Calu3 (cell line): Measurements from ENCODE around the gene PIK3C2G. TPM values are rescaled to one million over a fixed set of nuclear protein-coding genes. Genes with fewer than 3 reads are reported as not detected.

Source experiments
- BruUV-seq: library from RNA; stranded (reverse); fragments of 400-500 nt; replicated peaks from 2 replicates; lab custom pipeline; 2021; lab: Mats Ljungman, UMichigan
- CTCF ChIA-PET: fragments of 300-600 bp; sonication (Branson Sonifier 250); formaldehyde crosslinking; loops from one replicate; lab custom pipeline; 2022; ENCODE audit warnings: antibody characterized with exemption; lab: Charles Lee
- DNase-seq: peaks from one replicate; pipeline ENCODE4 v3.0.0; 2022
- H3K27ac Mint-ChIP-seq: one replicate; pipeline ENCODE4 v1.8.0; 2022; ENCODE audit warnings: mixed read lengths; ENCODE audit not compliant: unreplicated experiment
- H3K27me3 Mint-ChIP-seq: one replicate; pipeline ENCODE4 v1.8.0; 2022; ENCODE audit warnings: mixed read lengths; ENCODE audit not compliant: unreplicated experiment
- H3K36me3 Mint-ChIP-seq: one replicate; pipeline ENCODE4 v1.8.0; 2022; ENCODE audit warnings: mild to moderate bottlenecking, moderate library complexity, mixed read lengths; ENCODE audit not compliant: insufficient read depth, unreplicated experiment
- H3K4me1 Mint-ChIP-seq: one replicate; pipeline ENCODE4 v1.8.0; 2022; ENCODE audit warnings: mild to moderate bottlenecking, low read depth, mixed read lengths; ENCODE audit not compliant: unreplicated experiment
- H3K4me3 Mint-ChIP-seq: one replicate; pipeline ENCODE4 v1.8.0; 2022; ENCODE audit warnings: mild to moderate bottlenecking, low read depth, moderate library complexity, mixed read lengths; ENCODE audit not compliant: unreplicated experiment
- H3K9me3 Mint-ChIP-seq: one replicate; pipeline ENCODE4 v1.8.0; 2022; ENCODE audit warnings: low read depth, mixed read lengths; ENCODE audit not compliant: unreplicated experiment
- intact Hi-C: fragments of 100-400 bp; cut with micrococcal nuclease; formaldehyde crosslinking; loops from one replicate; pipeline ENCODE4 v1.10.0; 2022; ENCODE audit not compliant: unreplicated experiment
- total RNA-seq: library from RNA; stranded (reverse); gene quantifications from 2 replicates; pipeline ENCODE4 v1.2.3, GENCODE V29; 2022
- TF ChIP-seq, protein P1 (sequence below): fragments of 200-600 bp; IDR thresholded peaks from one replicate; pipeline ENCODE4 v1.8.0; 2022; ENCODE audit warnings: antibody characterized with exemption; ENCODE audit not compliant: unreplicated experiment

The PIK3C2G gene
- total RNA-seq, 1 experiment from 2014 or later = 24.0 TPM

DNA sequence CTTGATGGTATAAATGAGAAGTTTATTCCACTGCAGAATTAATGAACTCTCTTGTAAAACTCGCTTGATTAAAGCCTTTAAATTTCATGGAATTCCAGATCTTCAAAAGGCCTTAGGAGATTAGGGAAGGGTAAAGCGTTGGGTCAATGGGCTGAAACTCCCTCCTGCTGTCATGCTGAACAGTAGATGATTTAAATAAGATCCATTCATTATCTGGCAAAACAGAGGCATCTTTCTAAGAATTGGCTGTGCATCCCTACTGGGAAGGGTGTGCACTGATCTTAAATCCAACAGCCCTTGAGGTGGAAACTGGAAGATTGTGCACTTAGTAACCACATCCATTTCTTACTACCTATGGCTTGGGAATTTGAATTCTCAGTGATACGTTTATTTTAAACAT lies 420.5 kb downstream of the PIK3C2G start:
- intact Hi-C loops = no loop called here
- Mint-ChIP-seq H3K36me3 (no peaks in the 10 kb centered on the region), H3K4me1 (peaks cover 8% of the 10 kb centered on the region), H3K9me3 (no peaks in the 10 kb centered on the region), H3K27me3 (no peaks in the 10 kb centered on the region), H3K27ac (no peak overlapping the region), H3K4me3 (no peak overlapping the region)
- no peak for DNase-seq
- CTCF ChIA-PET = no interaction called here
- TF ChIP-seq, protein P1, sequence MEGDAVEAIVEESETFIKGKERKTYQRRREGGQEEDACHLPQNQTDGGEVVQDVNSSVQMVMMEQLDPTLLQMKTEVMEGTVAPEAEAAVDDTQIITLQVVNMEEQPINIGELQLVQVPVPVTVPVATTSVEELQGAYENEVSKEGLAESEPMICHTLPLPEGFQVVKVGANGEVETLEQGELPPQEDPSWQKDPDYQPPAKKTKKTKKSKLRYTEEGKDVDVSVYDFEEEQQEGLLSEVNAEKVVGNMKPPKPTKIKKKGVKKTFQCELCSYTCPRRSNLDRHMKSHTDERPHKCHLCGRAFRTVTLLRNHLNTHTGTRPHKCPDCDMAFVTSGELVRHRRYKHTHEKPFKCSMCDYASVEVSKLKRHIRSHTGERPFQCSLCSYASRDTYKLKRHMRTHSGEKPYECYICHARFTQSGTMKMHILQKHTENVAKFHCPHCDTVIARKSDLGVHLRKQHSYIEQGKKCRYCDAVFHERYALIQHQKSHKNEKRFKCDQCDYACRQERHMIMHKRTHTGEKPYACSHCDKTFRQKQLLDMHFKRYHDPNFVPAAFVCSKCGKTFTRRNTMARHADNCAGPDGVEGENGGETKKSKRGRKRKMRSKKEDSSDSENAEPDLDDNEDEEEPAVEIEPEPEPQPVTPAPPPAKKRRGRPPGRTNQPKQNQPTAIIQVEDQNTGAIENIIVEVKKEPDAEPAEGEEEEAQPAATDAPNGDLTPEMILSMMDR = no peak
- BruUV-seq = no TSS peak

DNA sequence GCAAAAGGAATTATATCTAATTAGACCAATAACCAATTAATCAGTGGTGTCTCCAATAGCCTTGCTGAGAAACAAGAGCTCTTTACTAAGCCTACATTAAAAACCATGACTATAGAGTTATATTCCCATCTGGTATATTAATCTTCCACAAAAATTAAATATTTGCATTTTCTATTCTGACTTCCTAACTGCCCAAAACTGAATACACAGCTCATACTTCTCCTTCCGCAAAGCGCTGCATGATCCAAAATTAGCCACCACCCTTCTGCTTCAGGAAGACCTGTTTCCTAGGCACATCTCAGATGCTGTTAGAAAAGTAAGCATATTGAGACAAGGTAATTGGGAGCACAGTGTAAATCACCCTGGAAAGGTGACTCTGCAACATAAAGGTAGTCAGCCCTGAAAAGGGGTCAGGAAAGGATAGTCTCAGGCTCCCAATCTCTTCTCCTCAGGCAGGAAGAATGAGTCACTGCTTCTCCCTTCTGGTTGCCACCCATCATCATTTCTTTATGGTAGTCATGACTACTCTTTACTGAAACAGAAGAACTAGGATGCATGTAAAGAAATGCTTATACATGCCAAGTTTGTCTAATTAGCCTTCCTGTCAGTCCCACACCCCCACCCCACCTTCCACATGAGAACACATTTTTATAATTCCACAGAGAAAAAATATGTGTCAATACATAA lies 422.2 kb downstream of the PIK3C2G start:
- no peak for DNase-seq
- TF ChIP-seq, protein P1 = no peak
- no peaks in the 10 kb centered on the region for H3K9me3 Mint-ChIP-seq
- H3K36me3 Mint-ChIP-seq = no peaks in the 10 kb centered on the region
- no TSS peak for BruUV-seq
- H3K4me3 Mint-ChIP-seq = no peak overlapping the region
- intact Hi-C loops = no loop called here
- CTCF ChIA-PET = no interaction called here
- H3K27ac Mint-ChIP-seq = no peak overlapping the region
- no peaks in the 10 kb centered on the region for H3K27me3 Mint-ChIP-seq
- peaks cover 8% of the 10 kb centered on the region for H3K4me1 Mint-ChIP-seq

DNA sequence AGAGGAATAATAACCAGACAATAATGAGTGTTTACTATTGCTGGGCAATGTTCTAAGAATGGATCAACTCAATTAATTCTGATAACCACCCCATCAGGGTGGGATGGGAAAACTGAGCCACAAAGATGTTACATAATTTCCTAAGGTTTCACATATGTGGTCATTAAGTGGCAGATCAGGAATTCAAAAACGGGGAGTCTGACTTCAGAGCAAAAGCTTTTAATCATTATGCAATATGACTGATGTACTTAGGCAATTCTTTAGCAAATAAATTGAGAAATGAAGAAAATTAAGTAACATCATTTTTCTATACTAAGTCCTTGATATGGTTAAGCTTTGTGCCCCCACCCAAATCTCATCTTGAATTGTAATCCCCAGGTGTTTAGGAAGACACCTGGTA lies 423.1 kb downstream of the PIK3C2G start:
- TF ChIP-seq, protein P1 = no peak
- Mint-ChIP-seq H3K36me3 (no peaks in the 10 kb centered on the region), H3K27me3 (no peaks in the 10 kb centered on the region), H3K9me3 (no peaks in the 10 kb centered on the region), H3K27ac (no peak overlapping the region), H3K4me3 (no peak overlapping the region), H3K4me1 (peaks cover 8% of the 10 kb centered on the region)
- no TSS peak for BruUV-seq
- CTCF ChIA-PET = no interaction called here
- intact Hi-C loops = no loop called here
- DNase-seq = no peak

DNA sequence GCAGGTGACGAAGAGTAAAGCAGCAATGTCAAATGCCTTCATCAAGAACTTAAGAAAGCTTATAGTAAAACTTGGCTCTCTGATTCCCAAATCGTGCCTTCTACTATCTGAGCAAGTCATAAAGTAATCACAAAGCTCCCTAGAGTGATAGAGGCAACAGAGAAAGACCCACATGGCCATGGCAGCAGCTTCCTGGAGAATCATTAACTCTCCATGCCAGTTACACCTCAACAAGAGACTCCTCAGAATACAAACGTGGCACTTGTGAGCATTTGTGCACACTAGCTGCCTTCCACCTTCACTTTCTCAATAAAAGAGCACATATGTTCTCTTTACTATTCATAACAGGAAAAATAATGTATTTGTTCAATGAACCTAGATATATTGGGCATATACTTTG lies 428.5 kb downstream of the PIK3C2G start:
- Mint-ChIP-seq H3K9me3 (peaks cover 7% of the 10 kb centered on the region), H3K4me3 (no peak overlapping the region), H3K27ac (no peak overlapping the region), H3K36me3 (no peaks in the 10 kb centered on the region), H3K27me3 (no peaks in the 10 kb centered on the region), H3K4me1 (peaks cover 12% of the 10 kb centered on the region)
- CTCF ChIA-PET = no interaction called here
- DNase-seq = no peak
- TF ChIP-seq, protein P1 = no peak
- no TSS peak for BruUV-seq
- intact Hi-C loops = loop anchor here (10.0 kb wide), 1 partner anchor 105 kb away; no protein-coding TSS in a partner anchor
